Stimulated activated CD4-positive, alpha-beta T cell treated with anti-CD3 and anti-CD28 coated beads, Interleukin-2, amount 100 ng/mL, for 48 hours (primary cell): Measurements from ENCODE around the gene PABPN1L.

Source experiments
- DNase-seq, 2 donors: peaks; one replicate each; pipeline ENCODE4 v3.0.0-alpha.2; 2020

Gene PABPN1L

GRCh38 chr16:88846088-88846487, 20.4 kb downstream of the PABPN1L start:
- no peak for DNase-seq

GRCh38 chr16:88844419-88845036, 21.9 kb downstream of the PABPN1L start:
- no peak for DNase-seq

GRCh38 chr16:88843256-88843655, 23.2 kb downstream of the PABPN1L start:
- DNase-seq: no peak

DNA sequence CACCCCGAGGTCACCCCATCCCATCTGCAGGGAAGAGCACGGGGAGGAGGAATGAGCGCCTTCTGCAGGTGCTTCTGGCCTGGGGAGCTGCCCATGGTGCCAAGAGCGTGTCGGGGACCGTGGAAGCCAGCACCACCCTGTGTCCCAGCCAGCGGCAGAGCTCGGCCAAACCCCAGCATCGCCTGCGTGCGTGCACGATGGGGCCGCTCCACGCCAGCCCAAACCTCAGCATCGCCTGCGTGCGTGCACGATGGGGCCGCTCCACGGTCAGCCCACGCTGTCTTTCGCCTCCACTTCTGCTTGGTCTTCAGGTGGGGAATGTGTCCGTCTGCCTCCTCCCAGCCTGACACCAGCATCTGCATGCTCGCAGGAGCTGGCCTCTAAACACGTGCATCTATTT, 23.7 kb downstream of the PABPN1L start:
- no peak for DNase-seq

- no peak for DNase-seq
These were observed 24.1 kb downstream of the PABPN1L start for GRCh38 chr16:88842308-88842756.

- no peak for DNase-seq
These were observed 24.7 kb downstream of the PABPN1L start for GRCh38 chr16:88841521-88842307.

DNA sequence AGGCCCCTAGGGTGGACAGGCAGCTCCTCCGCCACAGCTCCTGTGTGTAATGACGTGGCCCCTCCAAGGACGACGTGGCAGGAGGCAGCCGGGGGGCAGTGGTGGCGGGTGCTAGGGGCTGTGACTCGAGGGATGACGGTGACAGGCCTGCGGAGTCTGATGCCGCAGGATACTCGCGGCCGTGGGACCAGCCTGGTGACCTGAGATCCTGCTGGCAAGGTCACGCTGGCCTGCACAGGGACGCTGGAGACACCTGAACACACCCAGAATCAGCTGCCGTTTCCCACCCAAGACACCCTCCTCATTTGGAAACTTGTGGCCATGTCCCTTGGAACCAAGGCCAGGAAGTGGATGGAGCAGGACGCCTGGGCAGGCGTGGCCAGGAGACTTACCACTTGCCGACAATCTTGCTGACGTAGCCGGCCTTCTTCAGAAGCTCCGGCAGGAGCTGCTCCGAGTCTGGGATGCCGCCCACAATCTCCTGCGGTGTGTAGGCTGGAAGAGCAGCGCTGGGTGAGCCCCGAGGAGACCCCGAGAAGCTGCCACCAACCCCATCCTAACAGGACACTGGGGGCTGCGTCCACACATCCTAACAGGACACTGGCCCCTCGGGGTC, 25.8 kb downstream of the PABPN1L start:
- DNase-seq: no peak

GRCh38 chr16:88839745-88840599, 26.5 kb downstream of the PABPN1L start:
- DNase-seq: no peak

DNA sequence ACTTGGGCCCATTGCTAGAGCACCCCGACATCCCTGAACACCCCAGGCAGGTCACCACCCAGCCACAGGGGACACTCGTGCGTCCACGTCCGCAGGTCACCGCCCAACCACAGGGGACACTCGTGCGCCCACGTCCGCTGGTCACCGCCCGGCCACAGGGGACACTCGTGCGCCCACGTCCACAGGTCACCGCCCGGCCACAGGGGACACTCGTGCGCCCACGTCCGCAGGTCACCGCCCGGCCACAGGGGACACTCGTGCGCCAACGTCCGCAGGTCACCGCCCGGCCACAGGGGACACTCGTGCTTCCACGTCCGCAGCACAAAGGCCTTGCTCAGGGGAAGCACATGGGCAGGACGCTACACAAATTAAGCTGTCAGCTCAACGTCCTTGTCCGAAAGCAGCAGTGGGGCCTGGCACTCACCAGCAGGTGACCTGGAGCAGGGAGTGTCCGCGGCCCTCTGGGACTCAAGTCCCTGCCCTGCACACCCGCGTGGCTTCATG, 27.4 kb downstream of the PABPN1L start:
- no peak for DNase-seq

GRCh38 chr16:88838566-88838965, 27.9 kb downstream of the PABPN1L start:
- DNase-seq: no peak

DNA sequence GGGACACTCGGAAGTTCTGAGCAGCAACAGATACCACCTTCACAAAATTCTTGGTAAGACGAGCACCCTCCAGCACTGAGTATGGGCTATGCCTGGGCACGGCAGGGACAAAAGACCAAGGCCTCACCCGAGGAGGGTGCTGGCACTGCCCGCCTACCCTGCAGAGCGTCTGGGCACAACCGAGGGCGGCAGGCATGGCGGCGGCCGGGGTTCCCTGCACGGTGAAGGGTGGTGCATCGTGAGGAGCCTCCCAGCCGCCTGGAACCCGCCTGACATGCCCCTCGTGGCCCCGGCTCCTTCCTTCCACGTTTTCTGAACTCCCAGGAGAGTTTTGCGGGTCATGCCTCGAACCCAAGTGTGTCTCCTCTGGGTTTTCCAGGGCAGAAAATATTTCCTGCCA, 28.7 kb downstream of the PABPN1L start:
- DNase-seq: no peak

DNA sequence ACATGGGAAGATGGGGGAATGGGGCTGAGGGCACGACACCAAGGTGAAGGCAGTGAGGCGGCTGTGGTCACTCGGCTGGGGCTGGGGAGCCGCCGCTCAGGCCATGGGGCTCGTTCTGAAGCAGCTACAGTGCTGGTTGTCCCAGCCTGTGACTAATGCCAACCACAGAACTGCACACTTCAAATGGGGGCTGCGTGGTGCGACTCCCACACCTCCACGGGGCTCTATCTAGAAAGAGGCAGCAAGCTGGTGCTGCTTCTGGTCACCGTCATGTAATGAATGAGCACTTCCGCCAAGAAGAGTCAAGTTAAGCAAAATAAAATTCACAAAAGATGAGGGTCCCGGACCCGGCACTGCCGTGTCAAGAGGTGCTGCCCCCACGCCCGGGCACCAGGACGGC, 29.7 kb downstream of the PABPN1L start:
- no peak for DNase-seq

- no peak for DNase-seq
These were observed 30.6 kb downstream of the PABPN1L start for GRCh38 chr16:88835818-88836217.

GRCh38 chr16:88835383-88835782, 31.1 kb downstream of the PABPN1L start:
- no peak for DNase-seq

DNA sequence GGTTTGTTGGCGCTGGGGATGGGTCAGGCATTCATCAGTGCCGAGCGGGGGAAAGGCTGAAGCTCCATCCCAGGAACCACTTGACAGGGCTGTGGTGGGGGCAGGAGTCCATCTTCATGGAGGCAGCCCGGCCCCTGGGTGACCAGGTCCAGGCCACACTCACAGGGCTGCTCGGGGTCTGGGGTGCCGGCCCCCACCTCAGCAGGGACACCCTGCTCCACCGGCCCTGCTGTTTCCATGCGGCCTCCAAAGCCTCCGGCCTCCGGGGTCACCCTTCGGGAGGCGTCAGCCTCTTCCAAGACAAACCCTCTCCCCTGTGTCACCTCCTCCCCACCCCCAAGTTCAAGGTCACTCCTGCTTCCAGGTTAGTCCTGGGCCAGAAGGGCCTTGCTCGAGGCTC, 31.8 kb downstream of the PABPN1L start:
- DNase-seq: no peak

DNA sequence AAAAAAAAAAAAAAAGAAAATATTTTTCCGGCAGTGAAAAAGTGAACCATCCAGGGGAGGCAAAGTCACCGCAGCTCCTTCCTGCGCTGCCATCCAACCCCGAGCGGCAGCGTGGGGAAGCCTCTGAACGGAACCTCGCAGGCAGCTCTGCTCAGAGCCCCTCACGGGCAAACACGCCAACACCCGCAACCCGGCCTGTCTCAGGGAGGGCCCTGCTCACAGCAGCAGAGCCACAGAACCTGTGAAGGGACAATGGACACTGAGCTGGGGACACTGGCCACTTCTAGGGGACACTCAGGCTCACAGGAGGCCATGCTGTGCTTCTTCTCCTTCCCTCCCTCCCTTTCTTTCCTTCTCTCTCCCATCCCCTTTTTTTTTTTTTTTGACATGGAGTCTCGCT, 33.4 kb downstream of the PABPN1L start:
- DNase-seq: no peak

- DNase-seq: no peak
These were observed 34.6 kb downstream of the PABPN1L start for GRCh38 chr16:88831838-88832237.

GRCh38 chr16:88830783-88831182, 35.7 kb downstream of the PABPN1L start:
- no peak for DNase-seq

- no peak for DNase-seq
These were observed 36.2 kb downstream of the PABPN1L start for GRCh38 chr16:88830258-88830657.

DNA sequence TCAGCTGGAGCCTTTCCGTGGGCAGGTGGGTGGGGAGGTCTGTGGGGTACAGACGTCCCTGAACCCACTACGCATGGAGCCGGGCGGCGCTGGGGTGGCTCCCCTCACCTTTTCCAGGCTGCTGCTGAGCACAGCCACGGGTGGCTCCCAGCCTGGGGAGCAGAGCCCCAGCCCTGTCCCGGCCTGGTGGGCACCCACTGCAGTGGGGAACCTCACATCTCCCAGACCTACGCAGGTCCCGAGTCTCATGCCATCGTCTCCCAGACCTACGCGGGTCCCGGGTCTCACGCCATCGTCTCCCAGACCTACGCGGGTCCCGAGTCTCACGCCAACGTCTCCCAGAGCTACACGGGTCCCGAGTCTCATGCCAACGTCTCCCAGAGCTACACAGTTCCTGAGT, 37.7 kb downstream of the PABPN1L start:
- no peak for DNase-seq

GRCh38 chr16:88827727-88828126, 38.7 kb downstream of the PABPN1L start:
- no peak for DNase-seq

DNA sequence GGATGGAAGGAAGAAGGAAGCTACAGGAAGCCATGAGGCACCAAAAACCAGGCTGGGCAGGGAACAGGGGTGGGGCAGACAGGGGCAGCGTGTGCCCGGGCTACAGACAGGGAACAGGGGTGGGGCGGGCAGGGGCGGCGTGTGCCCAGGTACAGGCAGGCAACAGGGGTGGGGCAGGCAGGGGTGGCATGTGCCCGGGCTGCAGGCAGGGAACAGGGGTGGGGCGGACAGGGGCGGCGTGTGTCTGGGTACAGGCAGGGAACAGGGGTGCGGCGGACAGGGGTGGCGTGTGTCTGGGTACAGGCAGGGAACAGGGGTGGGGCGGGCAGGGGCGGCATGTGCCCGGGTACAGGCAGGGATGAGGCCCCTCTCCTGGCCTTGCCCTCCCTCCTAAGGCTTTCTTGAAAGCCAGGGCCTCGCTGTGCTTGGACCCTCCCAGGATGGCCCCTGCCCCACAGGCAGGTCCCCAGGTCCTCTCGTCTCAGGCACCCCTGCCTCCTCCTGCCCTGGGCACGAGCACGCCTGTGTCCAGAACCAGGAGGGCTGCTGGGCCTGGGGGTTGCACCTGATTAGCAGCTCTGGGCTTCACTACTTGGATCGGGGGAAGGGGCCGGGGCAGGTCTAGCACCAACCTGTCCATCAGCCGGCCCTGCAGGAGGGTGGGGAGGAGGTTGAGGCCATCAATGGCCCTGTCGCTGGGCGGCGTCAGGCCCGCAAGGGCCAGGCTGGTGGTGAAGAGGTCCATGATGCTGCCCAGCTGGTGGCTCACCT, 40.2 kb downstream of the PABPN1L start:
- DNase-seq: no peak
